Measurements from ENCODE around the gene CDK5RAP2. TPM values are rescaled to one million over a fixed set of nuclear protein-coding genes. Genes with fewer than 3 reads are reported as not detected.

CDK5RAP2 gene
- total RNA-seq, 4 donors from 2014 or later: 57.4 to 86.3 (median 70.3) TPM

GRCh38 chr9:120405134-120405533, 174.8 kb downstream of the CDK5RAP2 start:
- Histone ChIP-seq H3K27me3 (no peaks in the 10 kb centered on the region), H3K36me3 (peaks cover 0 to 57% of the 10 kb centered on the region in 2 donors), H3K4me3 (no peak overlapping the region), H3K4me1 (peaks cover 0 to 8% of the 10 kb centered on the region in 2 donors), H3K27ac (no peak overlapping the region), H3K9me3 (no peaks in the 10 kb centered on the region)
- ATAC-seq (no peak), DNase-seq (no peak)
- intact Hi-C loops (cut with DNase I; ENCODE audit: low total_unique reads) (no loop called here), in situ Hi-C loops (cut with MboI; ENCODE audit: low sequenced_read_pairs in 4 of 4) (no loop called here)
- no peak for TF ChIP-seq CTCF (IDR thresholded peaks at IDR 0.05 in 4 of 5, conservative IDR thresholded peaks at IDR 0.05 in 1 of 5)
- TF ChIP-seq POLR2A (IDR thresholded peaks at IDR 0.05): no peak

- DNase-seq (no peak), ATAC-seq (peak in 1 of 2 donors; percentile 35)
- Histone ChIP-seq H3K4me1 (peaks cover 0 to 8% of the 10 kb centered on the region in 2 donors), H3K9me3 (no peaks in the 10 kb centered on the region), H3K36me3 (peaks cover 0 to 66% of the 10 kb centered on the region in 2 donors), H3K27ac (peak overlapping the region in 3 of 4 donors; percentile 50 to 67 (median 64)), H3K27me3 (no peaks in the 10 kb centered on the region), H3K4me3 (no peak overlapping the region)
- TF ChIP-seq POLR2A (IDR thresholded peaks at IDR 0.05) (no peak), CTCF (IDR thresholded peaks at IDR 0.05 in 4 of 5, conservative IDR thresholded peaks at IDR 0.05 in 1 of 5) (no peak)
- intact Hi-C loops (cut with DNase I; ENCODE audit: low total_unique reads) (no loop called here), in situ Hi-C loops (cut with MboI; ENCODE audit: low sequenced_read_pairs in 4 of 4) (no loop called here)
Measured at GRCh38 chr9:120403543-120403856, 176.5 kb downstream of the CDK5RAP2 start.

GRCh38 chr9:120402741-120403542, 177.0 kb downstream of the CDK5RAP2 start:
- TF ChIP-seq CTCF (IDR thresholded peaks at IDR 0.05 in 4 of 5, conservative IDR thresholded peaks at IDR 0.05 in 1 of 5) (no peak), POLR2A (IDR thresholded peaks at IDR 0.05) (no peak)
- ATAC-seq: peak; percentile 86 to 96
- Histone ChIP-seq H3K36me3 (peaks cover 0 to 66% of the 10 kb centered on the region in 2 donors), H3K27ac (peak overlapping the region in 3 of 4 donors; percentile 50 to 67 (median 64)), H3K4me1 (peaks cover 0 to 8% of the 10 kb centered on the region in 2 donors), H3K27me3 (no peaks in the 10 kb centered on the region), H3K9me3 (no peaks in the 10 kb centered on the region), H3K4me3 (no peak overlapping the region)
- DNase-seq: no peak
- intact Hi-C loops (cut with DNase I; ENCODE audit: low total_unique reads) (no loop called here), in situ Hi-C loops (cut with MboI; ENCODE audit: low sequenced_read_pairs in 4 of 4) (no loop called here)

GRCh38 chr9:120399940-120400339, 180.0 kb downstream of the CDK5RAP2 start:
- ATAC-seq (no peak), DNase-seq (no peak)
- H3K9me3 ChIP-seq: no peaks in the 10 kb centered on the region
- TF ChIP-seq CTCF (IDR thresholded peaks at IDR 0.05 in 4 of 5, conservative IDR thresholded peaks at IDR 0.05 in 1 of 5) (no peak), POLR2A (IDR thresholded peaks at IDR 0.05) (no peak)
- H3K27ac ChIP-seq: no peak overlapping the region
- intact Hi-C loops (cut with DNase I; ENCODE audit: low total_unique reads): no loop called here
- in situ Hi-C loops (cut with MboI; ENCODE audit: low sequenced_read_pairs in 4 of 4): no loop called here
- H3K36me3 ChIP-seq: peaks cover 0 to 62% of the 10 kb centered on the region in 2 donors
- no peak overlapping the region for H3K4me3 ChIP-seq
- no peaks in the 10 kb centered on the region for H3K27me3 ChIP-seq
- peaks cover 0 to 13% of the 10 kb centered on the region in 2 donors for H3K4me1 ChIP-seq
